Measurements from ENCODE around the gene WDR88.

WDR88 gene

DNA sequence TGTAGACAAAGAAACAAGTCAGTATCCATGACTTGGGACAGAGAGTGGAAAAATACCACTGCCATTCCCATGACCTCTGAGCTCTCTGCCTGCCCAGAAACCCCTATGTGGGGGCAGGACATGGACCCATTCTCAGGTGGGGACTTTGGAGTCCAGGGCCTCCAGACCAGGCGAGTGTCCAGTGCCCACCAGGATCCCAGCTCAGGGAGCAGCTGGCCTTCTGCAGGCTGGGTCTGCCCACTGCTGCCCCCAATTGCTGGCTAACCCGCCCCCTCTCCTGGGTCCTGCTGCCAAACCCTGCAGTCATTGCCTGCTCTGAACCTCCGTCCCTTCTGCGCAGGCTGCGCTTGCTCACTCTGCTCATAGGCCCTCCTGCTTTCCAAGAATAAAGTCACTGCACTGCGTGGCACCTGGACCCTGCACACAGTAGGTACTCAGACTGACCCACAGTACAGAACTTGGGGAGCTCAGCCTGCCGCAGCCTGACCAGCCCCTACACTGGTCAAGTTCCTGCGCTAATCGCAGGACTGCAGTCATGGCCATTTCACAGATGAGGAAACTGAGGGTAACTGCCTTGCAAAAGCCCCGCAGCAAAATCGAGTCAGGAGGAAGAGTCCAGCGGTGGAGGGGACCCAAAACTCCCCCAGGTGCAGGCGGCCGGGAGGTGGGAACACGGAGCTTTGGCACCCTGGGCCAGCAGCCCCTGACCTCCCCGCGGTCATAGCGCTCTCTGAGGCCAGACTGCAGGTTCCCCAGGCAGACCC, 93.0 kb downstream of the WDR88 start:
- Histone ChIP-seq H3K4me3 (ENCODE audit: low read depth, low read length) (no peak overlapping the region), H3K36me3 (replicated peaks) (no peaks in the 10 kb centered on the region), H3K27ac (no peak overlapping the region), H3K27me3 (replicated peaks) (peaks cover 46% of the 10 kb centered on the region)
- TF ChIP-seq, protein P1, sequence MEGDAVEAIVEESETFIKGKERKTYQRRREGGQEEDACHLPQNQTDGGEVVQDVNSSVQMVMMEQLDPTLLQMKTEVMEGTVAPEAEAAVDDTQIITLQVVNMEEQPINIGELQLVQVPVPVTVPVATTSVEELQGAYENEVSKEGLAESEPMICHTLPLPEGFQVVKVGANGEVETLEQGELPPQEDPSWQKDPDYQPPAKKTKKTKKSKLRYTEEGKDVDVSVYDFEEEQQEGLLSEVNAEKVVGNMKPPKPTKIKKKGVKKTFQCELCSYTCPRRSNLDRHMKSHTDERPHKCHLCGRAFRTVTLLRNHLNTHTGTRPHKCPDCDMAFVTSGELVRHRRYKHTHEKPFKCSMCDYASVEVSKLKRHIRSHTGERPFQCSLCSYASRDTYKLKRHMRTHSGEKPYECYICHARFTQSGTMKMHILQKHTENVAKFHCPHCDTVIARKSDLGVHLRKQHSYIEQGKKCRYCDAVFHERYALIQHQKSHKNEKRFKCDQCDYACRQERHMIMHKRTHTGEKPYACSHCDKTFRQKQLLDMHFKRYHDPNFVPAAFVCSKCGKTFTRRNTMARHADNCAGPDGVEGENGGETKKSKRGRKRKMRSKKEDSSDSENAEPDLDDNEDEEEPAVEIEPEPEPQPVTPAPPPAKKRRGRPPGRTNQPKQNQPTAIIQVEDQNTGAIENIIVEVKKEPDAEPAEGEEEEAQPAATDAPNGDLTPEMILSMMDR (IDR thresholded peaks at IDR 0.05; ENCODE audit: low read depth, low read length, missing control alignments) = no peak
- in situ Hi-C loops (cut with HindIII; ENCODE audit: low pct_ligation_motif_present, low sequenced_read_pairs) = no loop called here
- no peak for DNase-seq
